Vagina (tissue), 2 donors: ENCODE measurements around the gene PCGF2.

Source experiments
- CTCF ChIP-seq, 3 experiments: fragments of 450-650 bp in 2 of 3; fragments of 200-600 bp in 1 of 3; sonication (generic) in 1 of 3; IDR thresholded peaks; one replicate each; pipeline ENCODE4 v1.5.1; 2017 to 2019; ENCODE audit warnings: antibody characterized with exemption in 3 of 3, mild to moderate bottlenecking in 2 of 3, moderate library complexity in 2 of 3
- POLR2AphosphoS5 ChIP-seq, 2 donors: sonication (generic); formaldehyde crosslinking; IDR thresholded peaks; one replicate each; pipeline ENCODE4 v1.9.0; 2017; ENCODE audit warnings: antibody characterized with exemption in 2 of 2, mild to moderate bottlenecking in 2 of 2, low read depth in 1 of 2; ENCODE audit not compliant: insufficient read depth in 1 of 2

DNA sequence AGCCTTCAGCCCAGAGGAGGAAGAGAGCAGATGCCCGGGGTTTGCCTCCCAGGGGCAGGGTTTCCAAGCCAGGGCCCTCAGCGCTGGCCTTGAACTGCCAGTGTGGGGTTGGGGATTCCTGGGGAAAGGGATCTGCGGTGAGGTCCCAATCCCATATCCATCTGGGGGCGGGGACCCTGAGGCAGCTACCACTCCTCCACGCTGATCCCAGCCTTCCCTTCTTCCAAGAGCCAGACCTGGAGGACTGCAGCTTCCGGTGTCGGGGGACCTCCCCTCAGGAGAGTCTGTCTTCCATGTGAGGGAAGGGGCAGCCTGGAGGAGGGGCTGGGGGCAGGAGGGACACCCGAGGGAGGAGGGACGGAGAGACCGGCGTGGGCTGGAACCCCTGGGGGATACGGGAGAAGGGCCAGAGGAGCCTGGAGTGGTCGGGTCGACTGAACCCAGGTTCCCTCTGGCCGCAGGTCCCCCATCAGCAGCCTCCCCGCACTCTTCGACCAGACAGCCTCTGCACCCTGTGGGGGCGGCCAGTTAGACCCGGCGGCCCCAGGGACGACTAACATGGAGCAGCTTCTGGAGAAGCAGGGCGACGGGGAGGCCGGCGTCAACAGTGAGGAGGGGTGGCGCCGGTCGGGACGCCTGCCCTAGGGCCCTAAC lies 28.7 kb downstream of the PCGF2 start:
- TF ChIP-seq POLR2AphosphoS5 (IDR thresholded peaks at IDR 0.05; ENCODE audit: insufficient read depth in 1 of 2, low read depth in 1 of 2): no peak
- no peak for TF ChIP-seq CTCF (IDR thresholded peaks at IDR 0.05)
